HepG2 (cell line): ENCODE data around the gene CADPS2. TPM values are rescaled to one million over a fixed set of nuclear protein-coding genes. Genes with fewer than 3 reads are reported as not detected.

Experiments used
- ATAC-seq: fragments of 200-7000 bp; cut with Tn5 transposase; 3 replicates; pipeline ENCODE4 v1.9.1; 2020; ENCODE audit warnings: mild to moderate bottlenecking, moderate library complexity
- BruUV-seq: library from RNA; stranded (reverse); fragments of 400-500 nt; replicated peaks from 2 replicates; lab custom pipeline; 2021; lab: Mats Ljungman, UMichigan
- CTCF ChIA-PET: fragments of 300-600 bp; formaldehyde crosslinking; extraction: SDS; loops from one replicate; lab custom pipeline; 2021; ENCODE audit warnings: low total read pairs, inconsistent platforms, low intra/inter-chr PET ratio; lab: Yijun Ruan, JAX
- POLR2A ChIA-PET: fragments of 350-600 bp; sonication (Branson Sonifier 250); formaldehyde crosslinking; loops from one replicate; lab custom pipeline; 2020; ENCODE audit warnings: antibody characterized with exemption, inconsistent platforms; lab: Yijun Ruan, JAX
- DNase-seq: peaks from one replicate; pipeline ENCODE4 v3.0.0-alpha.2; 2015; ENCODE audit warnings: low spot score
- FAIRE-seq: peaks from 3 replicates; lab custom pipeline; 2011; peaks lifted over from hg19 to GRCh38; lab: Jason Lieb, UNC
- H2AFZ ChIP-seq: one replicate; pipeline ENCODE4 v1.6.1; 2011; ENCODE audit warnings: low read length, inconsistent platforms
- H3K27ac ChIP-seq: fragments of 300-600 bp; 3 replicates; pipeline ENCODE4 v1.8.0; 2011; ENCODE audit warnings: mixed run types, mild to moderate bottlenecking, mixed read lengths, low read length, inconsistent platforms; ENCODE audit not compliant: insufficient read depth; ENCODE audit errors: extremely low read length
- H3K27me3 ChIP-seq, 2 experiments: fragments of 200-600 bp in 1 of 2; 2 replicates in 1 of 2; 3 replicates in 1 of 2; pipeline versions ENCODE4 v1.6.0 to v1.8.0; 2011; ENCODE audit warnings: low read length in 2 of 2, mild to moderate bottlenecking in 2 of 2, moderate library complexity in 2 of 2, inconsistent platforms in 1 of 2; ENCODE audit not compliant: insufficient read depth in 2 of 2, control insufficient read depth in 1 of 2
- H3K36me3 ChIP-seq, 2 experiments: fragments of 200-600 bp in 1 of 2; replicated peaks in 1 of 2; 2 replicates in 1 of 2; 3 replicates in 1 of 2; pipeline versions ENCODE4 v1.5.1 to v1.8.0; 2011; ENCODE audit warnings: low read length in 2 of 2, inconsistent platforms in 1 of 2; ENCODE audit not compliant: insufficient read depth in 2 of 2, control insufficient read depth in 1 of 2
- H3K4me1 ChIP-seq: 2 replicates; pipeline ENCODE4 v1.5.1; 2012; ENCODE audit warnings: low read length, inconsistent platforms; ENCODE audit not compliant: insufficient read depth
- H3K4me2 ChIP-seq: 2 replicates; pipeline ENCODE4 v1.6.0; 2011; ENCODE audit warnings: low read depth, low read length, inconsistent platforms
- H3K4me3 ChIP-seq, 3 experiments: fragments of 200-600 bp in 1 of 3; sonication (generic), shearing (Covaris generic) in 1 of 3; replicated peaks in 1 of 3; 2 replicates each; pipeline ENCODE4 v1.5.1; 2011 to 2016; ENCODE audit warnings: low read length in 3 of 3, inconsistent platforms in 2 of 3, low read depth in 2 of 3, mild to moderate bottlenecking in 2 of 3, control low read depth in 1 of 3, mixed read lengths in 1 of 3; ENCODE audit not compliant: insufficient read depth in 1 of 3
- H3K79me2 ChIP-seq: one replicate; pipeline ENCODE4 v1.6.1; 2011; ENCODE audit warnings: low read length, inconsistent platforms; ENCODE audit not compliant: insufficient read depth
- H3K9ac ChIP-seq: 2 replicates; pipeline ENCODE4 v1.6.0; 2011; ENCODE audit warnings: mild to moderate bottlenecking, low read depth, low read length, inconsistent platforms; ENCODE audit not compliant: insufficient read depth
- H3K9me3 ChIP-seq: 2 replicates; pipeline ENCODE4 v1.5.1; 2012; ENCODE audit warnings: mild to moderate bottlenecking, low read length
- H4K20me1 ChIP-seq: 2 replicates; pipeline ENCODE4 v1.6.0; 2011; ENCODE audit warnings: inconsistent platforms, mild to moderate bottlenecking, low read length, moderate library complexity; ENCODE audit not compliant: insufficient read depth
- ATF7 ChIP-seq, 2 experiments: fragments of 450-650 bp in 1 of 2; sonication (generic) in 1 of 2; formaldehyde crosslinking in 1 of 2; IDR thresholded peaks; 2 replicates each; pipeline versions ENCODE4 v1.4.0 to v1.6.1; 2016 to 2020; ENCODE audit warnings: antibody characterized with exemption in 1 of 2, mild to moderate bottlenecking in 1 of 2, missing genetic modification reagents in 1 of 2
- KDM2A ChIP-seq: sonication (generic); formaldehyde crosslinking; IDR thresholded peaks from 2 replicates; pipeline ENCODE4 v1.4.0; 2020; ENCODE audit warnings: low read depth, missing genetic modification reagents, borderline replicate concordance
- KDM6A ChIP-seq: IDR thresholded peaks from 2 replicates; pipeline ENCODE4 v1.6.1; 2016; ENCODE audit warnings: low read depth
- MAFK ChIP-seq, 2 experiments: IDR thresholded peaks in 1 of 2; conservative IDR thresholded peaks in 1 of 2; 2 replicates each; pipeline ENCODE4 v1.6.1; 2011; ENCODE audit warnings: improper control_type of control experiment in 2 of 2, low read length in 2 of 2
- MXD3 ChIP-seq: IDR thresholded peaks from 2 replicates; pipeline ENCODE4 v1.6.1; 2016; ENCODE audit warnings: mild to moderate bottlenecking, missing biosample characterization, missing genetic modification reagents
- PAF1 ChIP-seq: IDR thresholded peaks from 2 replicates; pipeline ENCODE4 v1.6.1; 2016; ENCODE audit warnings: missing genetic modification reagents, missing compliant biosample characterization
- PRPF4 ChIP-seq: fragments of 200-400 bp; formaldehyde crosslinking; IDR thresholded peaks from 2 replicates; pipeline ENCODE4 v1.6.1; 2016; ENCODE audit warnings: low read length, low read depth; ENCODE audit not compliant: poor library complexity, severe bottlenecking
- RARG ChIP-seq: sonication (generic); formaldehyde crosslinking; IDR thresholded peaks from 2 replicates; pipeline ENCODE4 v1.4.0; 2020; ENCODE audit warnings: low read depth, mild to moderate bottlenecking, missing genetic modification reagents
- SAFB2 ChIP-seq: sonication (generic); formaldehyde crosslinking; IDR thresholded peaks from 2 replicates; pipeline ENCODE4 v1.5.1; 2020; ENCODE audit warnings: missing genetic modification reagents, low read depth, mild to moderate bottlenecking, borderline replicate concordance
- SMAD1 ChIP-seq: sonication (generic); formaldehyde crosslinking; IDR thresholded peaks from 2 replicates; pipeline ENCODE4 v1.4.0; 2020; ENCODE audit warnings: missing genetic modification reagents, low read depth, mild to moderate bottlenecking, borderline replicate concordance
- YEATS4 ChIP-seq: sonication (generic); formaldehyde crosslinking; IDR thresholded peaks from 2 replicates; pipeline ENCODE4 v1.4.0; 2020; ENCODE audit warnings: missing genetic modification reagents, borderline replicate concordance
- ZNF616 ChIP-seq: sonication (generic); formaldehyde crosslinking; IDR thresholded peaks from 2 replicates; pipeline ENCODE4 v1.5.0; 2020; ENCODE audit warnings: low read depth, mild to moderate bottlenecking, missing genetic modification reagents
- ZNF709 ChIP-seq: sonication (generic); formaldehyde crosslinking; IDR thresholded peaks from 2 replicates; pipeline ENCODE4 v1.5.0; 2020; ENCODE audit warnings: mild to moderate bottlenecking, missing genetic modification reagents
- ZSCAN9 ChIP-seq: IDR thresholded peaks from 2 replicates; pipeline ENCODE4 v1.6.1; 2016; ENCODE audit warnings: borderline replicate concordance
- WGBS: methylation state at CpG from one replicate; pipeline ENCODE4 v1.1.6; 2017; ENCODE audit warnings: low lambda C conversion rate; 5-methylcytosine and 5-hydroxymethylcytosine counted together
- in situ Hi-C: cut with HindIII; loops from 2 replicates; pipeline ENCODE4 v1.10.0; 2017; ENCODE audit warnings: low pct_unique_long_range_greater_than_20kb; ENCODE audit not compliant: extremely low pct_ligation_motif_present
- intact Hi-C: fragments of 100-400 bp; cut with micrococcal nuclease; formaldehyde crosslinking; loops from one replicate; pipeline ENCODE4 v1.10.0; 2022; ENCODE audit not compliant: unreplicated experiment
- polyA plus RNA-seq, 8 experiments: library from polyadenylated mRNA; depleted of rRNA in 3 of 8; stranded (reverse) in 7 of 8; unstranded in 1 of 8; fragments of >200 nt; fragmentation: Illumina TruSeq in 4 of 8; extraction: Trizol in 4 of 8; gene quantifications; 2 replicates each; pipeline versions ENCODE4 v1.2.1 to v1.2.3, GENCODE V29; 2011 to 2016; ENCODE audit warnings: low read depth in 4 of 8, missing spikeins in 1 of 8, mixed read lengths in 1 of 8; ENCODE audit not compliant: insufficient read depth in 1 of 8
- total RNA-seq, 5 experiments: library from RNA; depleted of rRNA; stranded (reverse); fragments of >200 nt; fragmentation: Illumina TruSeq; extraction: Trizol; gene quantifications; 2 replicates each; pipeline ENCODE4 v1.2.3, GENCODE V29; 2016; ENCODE audit warnings: low read depth in 1 of 5
- TF ChIP-seq, protein P1 (sequence below): sonication (generic); formaldehyde crosslinking; IDR thresholded peaks from 2 replicates; pipeline ENCODE4 v1.5.1; 2020; ENCODE audit warnings: missing genetic modification reagents, mild to moderate bottlenecking, borderline replicate concordance
- TF ChIP-seq, protein P2 (sequence below): sonication (generic); formaldehyde crosslinking; IDR thresholded peaks from 2 replicates; pipeline ENCODE4 v1.8.0; 2023; ENCODE audit warnings: mild to moderate bottlenecking, missing genetic modification reagents
- TF ChIP-seq, protein P3 (sequence below): sonication (generic); formaldehyde crosslinking; conservative IDR thresholded peaks from 2 replicates; pipeline ENCODE4 v1.4.0; 2020; ENCODE audit warnings: missing genetic modification reagents

CADPS2 gene
- total and polyA plus RNA-seq, 2 of the 13 experiments (the other 11 are each of a cell fraction or from before 2014, with no cell fraction given) = 17.6 to 43.8 TPM

DNA sequence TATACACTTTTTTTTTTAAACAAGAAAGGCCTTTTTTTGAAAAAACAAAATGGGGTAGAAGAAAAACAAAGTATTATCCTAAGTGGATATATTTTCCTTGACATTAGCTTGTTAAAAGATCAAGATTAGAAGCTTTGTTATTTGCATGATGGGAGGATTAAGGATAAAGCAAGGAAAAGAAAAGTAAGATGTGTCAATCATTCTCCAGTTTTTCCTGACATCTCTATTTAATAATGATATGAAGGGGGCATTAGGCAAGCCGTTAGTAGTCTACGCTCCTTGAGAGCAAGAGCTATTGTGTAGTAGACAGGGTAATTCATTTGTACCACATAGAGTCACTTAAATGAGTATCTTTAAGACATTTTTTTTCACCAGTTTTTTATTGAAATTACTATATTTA, 324.9 kb downstream of the CADPS2 start (continued):
- no peak for TF ChIP-seq SAFB2 (CRISPR knock-in tag)
- no peak for TF ChIP-seq SMAD1 (CRISPR knock-in tag)
- no peak for TF ChIP-seq MXD3

DNA sequence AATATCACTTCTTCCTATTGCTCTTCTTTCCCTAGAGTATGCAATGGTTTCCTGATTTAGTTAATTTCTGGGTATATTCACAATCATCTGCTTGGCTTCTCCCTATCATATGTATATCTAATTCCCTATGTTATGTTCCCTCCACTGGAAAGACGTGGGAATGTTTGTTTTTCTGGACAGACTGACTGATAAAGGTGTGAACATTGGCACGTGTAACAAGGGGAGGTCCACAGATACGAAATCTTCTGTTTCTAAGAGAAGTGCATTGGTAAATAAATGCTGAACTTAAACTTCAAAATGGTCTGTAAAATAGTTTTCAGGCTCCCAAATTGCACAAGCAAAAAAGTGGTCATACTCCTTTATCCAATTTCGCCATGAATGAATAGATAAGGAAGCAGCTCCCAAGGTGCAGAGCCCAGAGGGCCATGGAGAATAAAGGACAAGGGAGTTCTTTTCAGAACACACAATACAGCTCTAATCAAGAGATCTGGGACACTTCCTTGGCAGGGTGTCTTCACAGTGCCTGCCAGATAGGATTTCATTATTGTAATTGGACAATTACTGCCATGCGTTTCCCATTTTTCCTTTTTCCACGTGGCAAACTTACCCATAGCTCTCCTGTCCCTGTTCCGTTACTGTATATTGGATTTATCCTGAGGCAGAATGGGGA, 329.3 kb downstream of the CADPS2 start:
- H3K36me3 ChIP-seq = peaks cover 3% of the 10 kb centered on the region in 2 experiments; a peak in 2 of 5 replicates
- H3K4me2 ChIP-seq = no peak overlapping the region
- no peak overlapping the region for H3K4me3 ChIP-seq
- in situ Hi-C loops = no loop called here
- no peak overlapping the region for H2AFZ ChIP-seq
- intact Hi-C loops = no loop called here
- no peak overlapping the region for H3K27ac ChIP-seq
- no peaks in the 10 kb centered on the region for H3K4me1 ChIP-seq
- no peaks in the 10 kb centered on the region for H3K9me3 ChIP-seq
- POLR2A ChIA-PET = no interaction called here
- no peaks in the 10 kb centered on the region for H3K27me3 ChIP-seq
- H3K9ac ChIP-seq = no peak overlapping the region
- FAIRE-seq (no peak), DNase-seq (no peak), ATAC-seq (no peak)
- no TSS peak for BruUV-seq
- no peaks in the 10 kb centered on the region for H4K20me1 ChIP-seq
- 93% methylated on average over 7 of the region's 7 CpGs for WGBS
- no peaks in the 10 kb centered on the region for H3K79me2 ChIP-seq
- CTCF ChIA-PET = no interaction called here
- TF ChIP-seq, protein P1, sequence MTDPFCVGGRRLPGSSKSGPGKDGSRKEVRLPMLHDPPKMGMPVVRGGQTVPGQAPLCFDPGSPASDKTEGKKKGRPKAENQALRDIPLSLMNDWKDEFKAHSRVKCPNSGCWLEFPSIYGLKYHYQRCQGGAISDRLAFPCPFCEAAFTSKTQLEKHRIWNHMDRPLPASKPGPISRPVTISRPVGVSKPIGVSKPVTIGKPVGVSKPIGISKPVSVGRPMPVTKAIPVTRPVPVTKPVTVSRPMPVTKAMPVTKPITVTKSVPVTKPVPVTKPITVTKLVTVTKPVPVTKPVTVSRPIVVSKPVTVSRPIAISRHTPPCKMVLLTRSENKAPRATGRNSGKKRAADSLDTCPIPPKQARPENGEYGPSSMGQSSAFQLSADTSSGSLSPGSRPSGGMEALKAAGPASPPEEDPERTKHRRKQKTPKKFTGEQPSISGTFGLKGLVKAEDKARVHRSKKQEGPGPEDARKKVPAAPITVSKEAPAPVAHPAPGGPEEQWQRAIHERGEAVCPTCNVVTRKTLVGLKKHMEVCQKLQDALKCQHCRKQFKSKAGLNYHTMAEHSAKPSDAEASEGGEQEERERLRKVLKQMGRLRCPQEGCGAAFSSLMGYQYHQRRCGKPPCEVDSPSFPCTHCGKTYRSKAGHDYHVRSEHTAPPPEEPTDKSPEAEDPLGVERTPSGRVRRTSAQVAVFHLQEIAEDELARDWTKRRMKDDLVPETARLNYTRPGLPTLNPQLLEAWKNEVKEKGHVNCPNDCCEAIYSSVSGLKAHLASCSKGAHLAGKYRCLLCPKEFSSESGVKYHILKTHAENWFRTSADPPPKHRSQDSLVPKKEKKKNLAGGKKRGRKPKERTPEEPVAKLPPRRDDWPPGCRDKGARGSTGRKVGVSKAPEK (CRISPR knock-in tag) = no peak
- TF ChIP-seq RARG (no peak), PRPF4 (no peak), PAF1 (CRISPR knock-in tag) (no peak), ZNF616 (CRISPR knock-in tag) (no peak), YEATS4 (no peak), ATF7 (IDR thresholded peaks at IDR 0.05) (no peak), ATF7 (CRISPR knock-in tag; IDR thresholded peaks at IDR 0.05) (no peak), ZNF709 (no peak), KDM6A (CRISPR knock-in tag) (no peak), KDM2A (CRISPR knock-in tag) (no peak), MAFK (conservative IDR thresholded peaks at IDR 0.05 in 1 of 2, IDR thresholded peaks at IDR 0.05 in 1 of 2; ENCODE audit: low read length in 2 of 2) (no peak), ZSCAN9 (CRISPR knock-in tag) (no peak)
- TF ChIP-seq, protein P2, sequence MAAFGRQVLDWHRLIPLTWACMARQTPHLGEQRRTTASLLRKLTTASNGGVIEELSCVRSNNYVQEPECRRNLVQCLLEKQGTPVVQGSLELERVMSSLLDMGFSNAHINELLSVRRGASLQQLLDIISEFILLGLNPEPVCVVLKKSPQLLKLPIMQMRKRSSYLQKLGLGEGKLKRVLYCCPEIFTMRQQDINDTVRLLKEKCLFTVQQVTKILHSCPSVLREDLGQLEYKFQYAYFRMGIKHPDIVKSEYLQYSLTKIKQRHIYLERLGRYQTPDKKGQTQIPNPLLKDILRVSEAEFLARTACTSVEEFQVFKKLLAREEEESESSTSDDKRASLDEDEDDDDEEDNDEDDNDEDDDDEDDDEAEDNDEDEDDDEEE (CRISPR knock-in tag) = no peak
- TF ChIP-seq, protein P3, sequence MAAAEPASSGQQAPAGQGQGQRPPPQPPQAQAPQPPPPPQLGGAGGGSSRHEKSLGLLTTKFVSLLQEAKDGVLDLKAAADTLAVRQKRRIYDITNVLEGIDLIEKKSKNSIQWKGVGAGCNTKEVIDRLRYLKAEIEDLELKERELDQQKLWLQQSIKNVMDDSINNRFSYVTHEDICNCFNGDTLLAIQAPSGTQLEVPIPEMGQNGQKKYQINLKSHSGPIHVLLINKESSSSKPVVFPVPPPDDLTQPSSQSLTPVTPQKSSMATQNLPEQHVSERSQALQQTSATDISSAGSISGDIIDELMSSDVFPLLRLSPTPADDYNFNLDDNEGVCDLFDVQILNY (CRISPR knock-in tag) = no peak
